Neuronal stem cell (in vitro differentiated cells): ENCODE results near the gene PCDHA1.

Experiments used
- DNase-seq: peaks from one replicate; pipeline ENCODE4 v3.0.0-alpha.2; 2013; ENCODE audit warnings: low spot score
- H2AFZ ChIP-seq: one replicate; pipeline ENCODE4 v1.6.1; 2013; ENCODE audit warnings: mild to moderate bottlenecking, low read length, inconsistent platforms
- H2AK5ac ChIP-seq: 2 replicates; pipeline ENCODE4 v1.6.1; 2013; ENCODE audit warnings: low read depth, mild to moderate bottlenecking, inconsistent platforms, low read length, moderate library complexity, mixed read lengths
- H2BK120ac ChIP-seq: 2 replicates; pipeline ENCODE4 v1.6.1; 2013; ENCODE audit warnings: low read depth, mild to moderate bottlenecking, inconsistent platforms, low read length, moderate library complexity, mixed read lengths
- H2BK12ac ChIP-seq: one replicate; pipeline ENCODE4 v1.6.1; 2013; ENCODE audit warnings: low read length, inconsistent platforms
- H2BK15ac ChIP-seq: 2 replicates; pipeline ENCODE4 v1.6.1; 2013; ENCODE audit warnings: mild to moderate bottlenecking, low read length, inconsistent platforms, mixed read lengths
- H2BK5ac ChIP-seq: one replicate; pipeline ENCODE4 v1.6.1; 2013; ENCODE audit warnings: inconsistent platforms, mild to moderate bottlenecking, low read length, moderate library complexity
- H3K14ac ChIP-seq: one replicate; pipeline ENCODE4 v1.6.1; 2013; ENCODE audit warnings: low read length, inconsistent platforms
- H3K18ac ChIP-seq: 2 replicates; pipeline ENCODE4 v1.6.1; 2013; ENCODE audit warnings: low read length, inconsistent platforms
- H3K23ac ChIP-seq: 2 replicates; pipeline ENCODE4 v1.6.1; 2013; ENCODE audit warnings: low read depth, mild to moderate bottlenecking, mixed read lengths, low read length, inconsistent platforms; ENCODE audit not compliant: poor library complexity
- H3K27ac ChIP-seq: replicated peaks from 3 replicates; pipeline ENCODE4 v1.5.1; 2013; ENCODE audit warnings: low read length, inconsistent platforms
- H3K27me3 ChIP-seq, 3 experiments: 2 replicates each; pipeline ENCODE4 v1.6.1; 2013; ENCODE audit warnings: low read length in 3 of 3, mild to moderate bottlenecking in 2 of 3, inconsistent platforms in 1 of 3, low read depth in 1 of 3, mixed read lengths in 1 of 3, moderate library complexity in 1 of 3; ENCODE audit not compliant: control insufficient read depth in 3 of 3, insufficient read depth in 3 of 3
- H3K36me3 ChIP-seq, 2 donors: replicated peaks in 1 of 2; 2 replicates each; pipeline ENCODE4 v1.6.1; 2013; ENCODE audit warnings: low read length in 2 of 2; ENCODE audit not compliant: control insufficient read depth in 2 of 2, insufficient read depth in 2 of 2
- H3K4ac ChIP-seq: 2 replicates; pipeline ENCODE4 v1.6.1; 2013; ENCODE audit warnings: inconsistent platforms, mild to moderate bottlenecking, low read length, moderate library complexity
- H3K4me1 ChIP-seq, 2 donors: 1 replicate in 1 of 2; 2 replicates in 1 of 2; pipeline ENCODE4 v1.6.1; 2013; ENCODE audit warnings: low read length in 2 of 2, low read depth in 1 of 2; ENCODE audit not compliant: control insufficient read depth in 2 of 2, insufficient read depth in 1 of 2
- H3K4me2 ChIP-seq: one replicate; pipeline ENCODE4 v1.6.1; 2013; ENCODE audit warnings: mild to moderate bottlenecking, low read length, inconsistent platforms; ENCODE audit not compliant: insufficient read depth, poor library complexity, severe bottlenecking
- H3K4me3 ChIP-seq, 2 donors: 2 replicates each; pipeline ENCODE4 v1.5.1; 2013; ENCODE audit warnings: low read length in 2 of 2, mild to moderate bottlenecking in 2 of 2, inconsistent platforms in 1 of 2, moderate library complexity in 1 of 2
- H3K79me1 ChIP-seq: one replicate; pipeline ENCODE4 v1.6.1; 2013; ENCODE audit warnings: low read depth, mild to moderate bottlenecking, inconsistent platforms, low read length, moderate library complexity
- H3K9ac ChIP-seq: one replicate; pipeline ENCODE4 v1.6.1; 2013; ENCODE audit warnings: mild to moderate bottlenecking, low read depth, low read length, inconsistent platforms; ENCODE audit not compliant: poor library complexity
- H3K9me3 ChIP-seq, 2 donors: replicated peaks in 1 of 2; 2 replicates each; pipeline versions ENCODE3 to v1.6.1; 2013; ENCODE audit warnings: low read length in 2 of 2, mild to moderate bottlenecking in 2 of 2, inconsistent platforms in 1 of 2, low read depth in 1 of 2, mixed read lengths in 1 of 2, moderate library complexity in 1 of 2; ENCODE audit not compliant: control insufficient read depth in 2 of 2, insufficient read depth in 1 of 2
- H4K8ac ChIP-seq: one replicate; pipeline ENCODE4 v1.6.1; 2013; ENCODE audit warnings: low read depth, mild to moderate bottlenecking, inconsistent platforms, low read length, moderate library complexity
- H4K91ac ChIP-seq: one replicate; pipeline ENCODE4 v1.6.1; 2013; ENCODE audit warnings: low read length, low read depth, mild to moderate bottlenecking, inconsistent platforms; ENCODE audit not compliant: poor library complexity
- WGBS, 2 donors: extraction: QIAGEN DNeasy Blood & Tissue Kit; methylation state at CpG; one replicate each; pipeline ENCODE4 v1.1.7; 2013; ENCODE audit warnings: missing lambda C conversion rate in 2 of 2, mixed read lengths in 1 of 2; ENCODE audit not compliant: insufficient read length in 2 of 2, insufficient replicate concordance in 1 of 2; ENCODE audit errors: extremely low coverage in 2 of 2; 5-methylcytosine and 5-hydroxymethylcytosine counted together

Gene PCDHA1

DNA sequence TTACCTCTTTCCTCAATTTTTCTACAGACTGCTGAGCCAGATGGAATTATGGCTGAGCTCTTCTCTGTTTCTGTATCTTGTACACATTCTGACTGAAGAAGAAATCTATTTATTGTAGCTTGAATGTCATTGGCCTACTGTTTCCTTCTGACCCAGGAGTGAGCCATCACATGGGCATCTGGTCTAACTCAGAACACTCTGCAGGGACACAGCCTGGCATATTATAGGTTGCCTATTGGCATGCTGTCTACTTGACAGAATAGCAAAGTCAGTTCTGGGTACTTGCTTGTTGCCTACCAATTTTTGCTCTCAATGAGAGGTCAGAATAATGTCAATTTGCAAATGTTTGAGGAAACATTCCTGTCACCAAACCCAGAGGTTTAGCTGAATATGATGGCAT, 187.6 kb downstream of the PCDHA1 start:
- H2BK15ac ChIP-seq: no peak overlapping the region
- no peak overlapping the region for H4K8ac ChIP-seq
- no peak overlapping the region for H2AFZ ChIP-seq
- H3K18ac ChIP-seq: no peak overlapping the region
- H3K14ac ChIP-seq: no peak overlapping the region
- H3K36me3 ChIP-seq: no peaks in the 10 kb centered on the region
- H2BK12ac ChIP-seq: no peak overlapping the region
- H3K4me3 ChIP-seq: no peak overlapping the region
- no peak for DNase-seq
- H2AK5ac ChIP-seq: no peak overlapping the region
- no peak overlapping the region for H3K9ac ChIP-seq
- no peaks in the 10 kb centered on the region for H3K9me3 ChIP-seq
- no peaks in the 10 kb centered on the region for H3K4me1 ChIP-seq
- H3K23ac ChIP-seq: no peak overlapping the region
- no peak overlapping the region for H3K4ac ChIP-seq
- no peak overlapping the region for H4K91ac ChIP-seq
- H2BK5ac ChIP-seq: no peak overlapping the region
- no peaks in the 10 kb centered on the region for H3K79me1 ChIP-seq
- H2BK120ac ChIP-seq: no peak overlapping the region
- no peak overlapping the region for H3K27ac ChIP-seq
- no peak overlapping the region for H3K4me2 ChIP-seq
- H3K27me3 ChIP-seq: no peaks in the 10 kb centered on the region

DNA sequence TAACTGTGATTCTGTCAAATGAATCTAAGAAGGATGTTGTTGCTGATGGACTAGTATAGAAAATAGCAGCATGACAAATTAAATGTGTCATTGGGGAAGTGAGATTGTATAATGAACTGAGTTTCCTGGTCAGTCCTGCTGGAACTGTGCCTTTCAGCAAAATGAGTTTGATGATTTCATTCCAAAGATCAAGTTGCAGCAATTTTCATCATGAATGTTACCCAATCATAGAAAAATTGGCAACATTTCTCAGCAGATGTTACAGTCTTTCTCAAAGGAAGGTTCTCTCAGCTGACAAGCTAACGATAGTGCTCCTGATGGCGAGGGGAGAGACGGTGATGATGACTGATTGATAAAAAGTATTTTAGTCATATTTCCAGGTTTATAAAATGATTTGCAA, 191.1 kb downstream of the PCDHA1 start:
- H4K91ac ChIP-seq: no peak overlapping the region
- no peak overlapping the region for H2BK15ac ChIP-seq
- H3K23ac ChIP-seq: no peak overlapping the region
- no peaks in the 10 kb centered on the region for H3K79me1 ChIP-seq
- H3K4ac ChIP-seq: no peak overlapping the region
- H3K4me3 ChIP-seq: no peak overlapping the region
- no peak overlapping the region for H2AK5ac ChIP-seq
- H2BK120ac ChIP-seq: no peak overlapping the region
- no peak overlapping the region for H3K27ac ChIP-seq
- no peak overlapping the region for H3K9ac ChIP-seq
- no peaks in the 10 kb centered on the region for H3K9me3 ChIP-seq
- no peak overlapping the region for H3K18ac ChIP-seq
- no peak overlapping the region for H2AFZ ChIP-seq
- H2BK5ac ChIP-seq: no peak overlapping the region
- no peak overlapping the region for H3K4me2 ChIP-seq
- H4K8ac ChIP-seq: no peak overlapping the region
- H3K14ac ChIP-seq: no peak overlapping the region
- no CpG with 5 or more reads among the region's 3 CpGs for WGBS, 2 donors
- no peak overlapping the region for H2BK12ac ChIP-seq
- no peaks in the 10 kb centered on the region for H3K4me1 ChIP-seq
- DNase-seq: no peak
- H3K36me3 ChIP-seq: no peaks in the 10 kb centered on the region
- no peaks in the 10 kb centered on the region for H3K27me3 ChIP-seq

DNA sequence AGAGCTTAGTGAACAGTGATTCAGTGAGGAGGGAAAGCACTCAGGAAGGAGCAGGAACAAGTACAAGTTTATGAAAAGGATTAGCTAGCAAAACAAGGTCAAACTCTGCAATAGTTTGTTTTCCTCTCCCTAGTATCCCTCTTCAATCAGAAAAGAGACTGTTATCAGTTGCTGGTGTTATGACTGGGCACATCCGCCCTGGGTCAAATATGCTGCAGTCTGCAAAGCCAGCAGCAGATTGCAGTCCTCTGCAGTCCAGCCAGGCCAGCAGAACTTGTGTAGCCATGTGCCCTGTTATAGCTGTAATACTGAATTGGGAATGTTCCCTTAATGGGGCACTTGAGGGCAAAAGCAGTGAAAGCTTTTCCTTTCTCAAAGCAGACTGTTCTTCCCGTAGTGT, 192.3 kb downstream of the PCDHA1 start:
- Histone ChIP-seq H3K79me1 (no peaks in the 10 kb centered on the region), H4K8ac (no peak overlapping the region), H3K9me3 (no peaks in the 10 kb centered on the region), H3K27me3 (no peaks in the 10 kb centered on the region), H2BK120ac (no peak overlapping the region), H2BK5ac (no peak overlapping the region), H3K27ac (no peak overlapping the region), H2BK15ac (no peak overlapping the region), H3K4me1 (no peaks in the 10 kb centered on the region), H3K4me2 (no peak overlapping the region), H3K4ac (no peak overlapping the region), H2AFZ (no peak overlapping the region), H4K91ac (no peak overlapping the region), H3K36me3 (no peaks in the 10 kb centered on the region), H3K9ac (no peak overlapping the region), H3K18ac (no peak overlapping the region), H3K14ac (no peak overlapping the region), H2BK12ac (no peak overlapping the region), H3K4me3 (no peak overlapping the region), H2AK5ac (no peak overlapping the region), H3K23ac (no peak overlapping the region)
- no peak for DNase-seq
- WGBS, 2 donors: no CpG with 5 or more reads among the region's 2 CpGs

DNA sequence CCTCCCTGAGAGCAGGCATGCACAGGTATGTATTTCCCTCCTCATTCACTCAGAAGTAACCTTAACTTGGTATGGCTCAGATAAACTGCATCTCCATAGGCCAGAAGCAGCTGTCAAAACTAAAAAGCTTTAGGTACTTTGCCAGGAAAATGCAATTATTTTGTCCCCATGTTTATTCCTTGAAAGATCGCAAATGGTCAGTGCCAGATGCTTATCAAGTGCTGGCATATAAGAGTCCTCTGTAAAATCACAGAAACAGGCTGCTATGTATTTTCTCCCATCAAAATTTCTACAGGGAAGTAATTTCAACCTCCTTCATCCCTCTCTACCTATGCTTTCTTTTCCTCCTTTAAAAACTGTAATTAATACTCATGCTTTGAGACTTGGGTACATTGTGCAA, 193.0 kb downstream of the PCDHA1 start:
- no CpG with 5 or more reads among the region's 1 CpG for WGBS, 2 donors
- H3K23ac ChIP-seq: no peak overlapping the region
- H3K27me3 ChIP-seq: no peaks in the 10 kb centered on the region
- H2BK15ac ChIP-seq: no peak overlapping the region
- no peak overlapping the region for H3K4ac ChIP-seq
- no peak overlapping the region for H3K9ac ChIP-seq
- H3K36me3 ChIP-seq: no peaks in the 10 kb centered on the region
- H3K4me1 ChIP-seq: no peaks in the 10 kb centered on the region
- no peak overlapping the region for H3K18ac ChIP-seq
- no peak overlapping the region for H3K14ac ChIP-seq
- no peak overlapping the region for H3K4me2 ChIP-seq
- H3K27ac ChIP-seq: no peak overlapping the region
- no peak for DNase-seq
- H3K9me3 ChIP-seq: no peaks in the 10 kb centered on the region
- H2BK12ac ChIP-seq: no peak overlapping the region
- H4K8ac ChIP-seq: no peak overlapping the region
- H2AFZ ChIP-seq: no peak overlapping the region
- H3K4me3 ChIP-seq: no peak overlapping the region
- H3K79me1 ChIP-seq: no peaks in the 10 kb centered on the region
- no peak overlapping the region for H2BK120ac ChIP-seq
- no peak overlapping the region for H2AK5ac ChIP-seq
- H4K91ac ChIP-seq: no peak overlapping the region
- H2BK5ac ChIP-seq: no peak overlapping the region
